Activated naive CD8-positive, alpha-beta T cell treated with anti-CD3 and anti-CD28 coated beads for 36 hours (primary cell): ENCODE measurements around the gene LAIR2. TPM values are rescaled to one million over a fixed set of nuclear protein-coding genes. Genes with fewer than 3 reads are reported as not detected.

Experiments used
- DNase-seq: peaks from one replicate; pipeline ENCODE4 v3.0.0; 2021
- H3K27ac Mint-ChIP-seq: one replicate; pipeline ENCODE4 v1.8.0; 2022; ENCODE audit warnings: mild to moderate bottlenecking, moderate library complexity, mixed read lengths
- H3K27me3 Mint-ChIP-seq: one replicate; pipeline ENCODE4 v1.8.0; 2022; ENCODE audit warnings: mild to moderate bottlenecking, mixed read lengths
- H3K36me3 Mint-ChIP-seq: one replicate; pipeline ENCODE4 v1.8.0; 2021; ENCODE audit warnings: mild to moderate bottlenecking, mixed read lengths
- H3K4me1 Mint-ChIP-seq: one replicate; pipeline ENCODE4 v1.8.0; 2021; ENCODE audit warnings: mixed read lengths
- H3K4me3 Mint-ChIP-seq: one replicate; pipeline ENCODE4 v1.8.0; 2022; ENCODE audit warnings: mild to moderate bottlenecking, moderate library complexity, mixed read lengths
- H3K9me3 Mint-ChIP-seq: one replicate; pipeline ENCODE4 v1.8.0; 2022; ENCODE audit warnings: mixed read lengths
- total RNA-seq, 2 experiments: library from RNA; stranded (reverse); gene quantifications; one replicate each; pipeline ENCODE4 v1.2.3, GENCODE V29; 2021

LAIR2 gene, protein sequence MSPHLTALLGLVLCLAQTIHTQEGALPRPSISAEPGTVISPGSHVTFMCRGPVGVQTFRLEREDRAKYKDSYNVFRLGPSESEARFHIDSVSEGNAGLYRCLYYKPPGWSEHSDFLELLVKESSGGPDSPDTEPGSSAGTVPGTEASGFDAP
- total RNA-seq, result 1 to 10 TPM; 1.8 to 2.4 TPM

- H3K4me3 Mint-ChIP-seq, result peak within 1 kb of the TSS; percentile 43
- H3K4me1 Mint-ChIP-seq, result peaks cover 24% of the 10 kb centered on the region
- DNase-seq, result no peak
- no peaks in the 10 kb centered on the region for H3K9me3 Mint-ChIP-seq
- no peak within 1 kb of the TSS for H3K27ac Mint-ChIP-seq
- peaks cover 46% of the 10 kb centered on the region for H3K27me3 Mint-ChIP-seq
- H3K36me3 Mint-ChIP-seq, result no peaks in the 10 kb centered on the region
Observed at GRCh38 chr19:54502518-54503048, at the start of gene LAIR2. LAIR2 (plus strand) TSS chr19:54502831; CDS start chr19:54502919, 88 bp downstream.

DNA sequence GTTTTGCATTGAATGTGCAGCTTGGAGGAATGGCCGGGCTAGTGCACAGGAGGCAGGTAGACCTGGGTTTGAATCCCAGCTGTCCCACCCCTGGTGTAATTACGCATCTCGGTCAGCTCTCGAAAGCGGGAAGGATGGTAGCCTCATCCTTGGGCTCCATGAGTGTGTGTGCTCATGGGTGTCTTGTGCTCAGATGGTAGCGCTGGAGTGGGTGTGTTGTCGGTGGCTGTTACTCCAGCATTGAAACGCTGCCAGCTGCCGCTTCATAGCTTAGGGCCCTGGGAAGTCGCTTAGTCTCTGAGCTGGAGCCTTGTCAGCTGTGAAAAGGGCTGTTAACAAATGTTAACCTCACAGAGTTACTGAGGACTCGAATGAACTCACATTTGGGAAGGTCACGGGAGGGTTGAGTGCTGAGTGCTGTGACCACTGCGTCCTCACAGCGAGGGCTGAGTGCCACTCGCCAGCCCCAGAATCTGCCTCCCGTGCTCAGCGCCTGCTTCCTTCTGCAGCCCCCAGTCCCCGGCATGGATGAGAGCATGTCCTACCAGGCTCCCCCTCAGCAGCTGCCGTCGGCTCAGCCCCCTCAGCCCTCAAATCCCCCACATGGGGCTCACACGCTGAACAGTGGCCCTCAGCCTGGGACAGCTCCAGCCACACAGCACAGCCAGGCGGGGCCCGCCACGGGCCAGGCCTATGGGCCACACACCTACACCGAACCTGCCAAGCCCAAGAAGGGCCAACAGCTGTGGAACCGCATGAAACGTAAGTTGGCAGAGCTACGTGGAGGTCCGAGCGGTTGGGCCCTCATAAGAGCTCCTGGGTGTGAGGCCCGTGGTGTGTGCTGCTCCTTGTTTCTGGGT lies 48.5 kb upstream of the LAIR2 start:
- H3K36me3 Mint-ChIP-seq, result peaks cover 31% of the 10 kb centered on the region
- DNase-seq, result no peak
- H3K27me3 Mint-ChIP-seq, result no peaks in the 10 kb centered on the region
- no peak overlapping the region for H3K27ac Mint-ChIP-seq
- H3K4me1 Mint-ChIP-seq, result peaks cover 37% of the 10 kb centered on the region
- H3K9me3 Mint-ChIP-seq, result no peaks in the 10 kb centered on the region
- no peak overlapping the region for H3K4me3 Mint-ChIP-seq

DNA sequence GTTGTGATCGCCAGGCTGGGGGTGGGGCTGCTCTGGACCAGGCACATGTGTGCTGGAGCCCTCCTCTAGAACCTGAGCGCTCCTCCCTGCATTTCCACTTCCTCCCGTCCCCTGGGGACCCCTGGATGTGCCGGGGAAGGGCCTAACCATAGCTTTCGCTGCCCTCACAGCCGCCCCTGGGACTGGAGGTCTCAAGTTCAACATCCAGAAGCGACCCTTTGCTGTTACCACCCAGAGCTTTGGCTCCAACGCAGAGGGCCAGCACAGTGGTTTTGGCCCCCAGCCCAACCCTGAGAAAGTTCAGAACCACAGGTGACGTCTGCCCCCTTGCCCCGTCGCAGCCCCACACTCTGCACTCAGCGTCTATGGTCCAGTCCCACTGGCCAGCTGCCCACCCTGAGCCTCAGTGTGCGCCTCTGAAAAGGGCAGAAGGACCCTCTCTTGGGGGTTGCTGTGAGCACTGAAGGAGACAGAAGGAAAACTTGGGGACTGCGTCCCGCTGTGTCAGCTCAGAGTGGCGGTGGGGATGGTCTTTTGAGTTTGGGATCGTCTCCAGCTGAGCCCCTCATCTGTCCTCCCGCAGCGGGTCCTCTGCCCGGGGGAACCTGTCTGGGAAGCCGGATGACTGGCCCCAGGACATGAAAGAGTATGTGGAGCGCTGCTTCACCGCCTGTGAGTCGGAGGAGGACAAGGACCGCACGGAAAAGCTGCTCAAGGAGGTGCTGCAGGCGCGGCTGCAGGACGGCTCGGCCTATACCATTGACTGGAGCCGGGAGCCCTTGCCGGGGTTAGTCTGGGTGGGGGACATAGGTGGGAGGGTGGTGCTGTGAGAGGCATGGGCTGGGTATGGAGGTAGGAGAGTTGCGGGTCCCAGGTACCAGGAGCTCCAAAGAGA lies 47.6 kb upstream of the LAIR2 start:
- H3K36me3 Mint-ChIP-seq, result peaks cover 26% of the 10 kb centered on the region
- no peak overlapping the region for H3K27ac Mint-ChIP-seq
- H3K27me3 Mint-ChIP-seq, result no peaks in the 10 kb centered on the region
- no peak for DNase-seq
- peaks cover 37% of the 10 kb centered on the region for H3K4me1 Mint-ChIP-seq
- H3K9me3 Mint-ChIP-seq, result no peaks in the 10 kb centered on the region
- H3K4me3 Mint-ChIP-seq, result no peak overlapping the region

DNA sequence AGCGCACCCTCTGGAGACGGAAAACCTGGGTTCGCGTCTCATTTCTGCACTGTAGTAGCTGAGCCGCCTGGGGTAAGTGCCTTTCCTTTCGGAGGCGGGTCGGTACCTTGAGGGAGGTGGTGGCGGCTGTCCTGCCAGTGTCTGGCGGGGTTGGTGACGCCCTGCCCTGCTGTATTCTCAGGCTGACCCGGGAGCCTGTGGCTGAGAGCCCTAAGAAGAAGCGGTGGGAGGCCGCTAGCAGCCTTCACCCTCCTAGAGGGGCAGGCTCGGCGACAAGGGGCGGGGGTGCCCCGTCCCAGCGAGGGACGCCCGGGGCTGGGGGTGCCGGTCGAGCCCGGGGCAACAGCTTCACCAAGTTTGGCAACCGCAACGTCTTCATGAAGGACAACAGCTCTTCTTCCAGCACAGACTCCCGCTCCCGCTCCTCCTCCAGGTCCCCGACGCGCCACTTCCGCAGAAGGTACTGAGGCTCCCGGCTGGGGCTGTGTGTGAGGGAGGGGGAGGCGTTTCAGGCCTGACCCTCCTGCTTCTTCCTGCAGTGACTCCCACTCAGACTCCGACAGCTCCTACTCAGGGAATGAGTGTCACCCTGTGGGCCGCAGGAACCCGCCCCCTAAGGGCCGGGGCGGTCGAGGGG lies 46.7 kb upstream of the LAIR2 start:
- H3K4me3 Mint-ChIP-seq, result no peak overlapping the region
- H3K27me3 Mint-ChIP-seq, result no peaks in the 10 kb centered on the region
- peaks cover 29% of the 10 kb centered on the region for H3K4me1 Mint-ChIP-seq
- no peak for DNase-seq
- peaks cover 19% of the 10 kb centered on the region for H3K36me3 Mint-ChIP-seq
- no peak overlapping the region for H3K27ac Mint-ChIP-seq
- no peaks in the 10 kb centered on the region for H3K9me3 Mint-ChIP-seq

GRCh38 chr19:54456423-54457373 lies 45.9 kb upstream of the LAIR2 start:
- DNase-seq, result no peak
- H3K9me3 Mint-ChIP-seq, result no peaks in the 10 kb centered on the region
- H3K4me3 Mint-ChIP-seq, result no peak overlapping the region
- peaks cover 24% of the 10 kb centered on the region for H3K4me1 Mint-ChIP-seq
- no peak overlapping the region for H3K27ac Mint-ChIP-seq
- H3K36me3 Mint-ChIP-seq, result peaks cover 16% of the 10 kb centered on the region
- no peaks in the 10 kb centered on the region for H3K27me3 Mint-ChIP-seq

DNA sequence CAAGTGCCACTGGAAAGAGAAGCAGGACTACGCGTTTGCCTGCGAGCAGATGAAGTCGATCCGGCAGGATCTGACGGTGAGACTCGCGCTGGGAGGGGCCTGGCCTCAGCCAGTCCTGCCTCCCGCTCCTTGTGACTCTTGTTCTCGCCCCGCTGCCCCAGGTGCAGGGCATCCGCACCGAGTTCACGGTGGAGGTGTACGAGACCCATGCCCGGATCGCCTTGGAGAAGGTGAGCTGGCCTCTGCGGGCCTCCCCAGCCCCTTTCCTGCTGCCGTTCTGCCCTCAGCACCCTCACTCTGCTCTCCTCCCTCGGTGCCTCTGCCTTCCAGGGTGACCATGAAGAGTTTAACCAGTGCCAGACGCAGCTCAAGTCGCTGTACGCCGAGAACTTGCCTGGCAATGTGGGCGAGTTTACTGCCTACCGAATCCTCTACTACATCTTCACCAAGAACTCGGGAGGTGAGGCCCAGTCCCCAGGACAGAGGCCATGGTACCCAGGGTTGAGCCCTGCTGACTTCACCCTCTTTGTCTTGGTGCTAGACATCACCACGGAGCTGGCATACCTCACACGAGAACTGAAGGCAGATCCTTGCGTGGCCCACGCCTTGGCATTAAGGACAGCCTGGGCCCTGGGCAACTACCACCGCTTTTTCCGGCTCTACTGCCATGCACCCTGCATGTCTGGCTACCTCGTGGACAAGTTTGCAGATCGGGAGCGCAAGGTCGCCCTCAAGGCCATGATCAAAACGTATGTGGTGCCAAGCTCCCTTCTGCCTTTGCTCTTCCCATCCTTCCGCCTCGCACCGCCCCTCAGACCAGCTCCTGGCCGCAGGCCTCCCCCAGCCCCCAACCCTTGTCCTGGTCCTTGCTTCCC lies 44.6 kb upstream of the LAIR2 start:
- H3K27me3 Mint-ChIP-seq, result no peaks in the 10 kb centered on the region
- H3K36me3 Mint-ChIP-seq, result peaks cover 19% of the 10 kb centered on the region
- peaks cover 24% of the 10 kb centered on the region for H3K4me1 Mint-ChIP-seq
- peak overlapping the region; percentile 44 for H3K27ac Mint-ChIP-seq
- no peak for DNase-seq
- no peak overlapping the region for H3K4me3 Mint-ChIP-seq
- no peaks in the 10 kb centered on the region for H3K9me3 Mint-ChIP-seq

- Mint-ChIP-seq H3K27me3 (no peaks in the 10 kb centered on the region), H3K36me3 (peaks cover 15% of the 10 kb centered on the region), H3K9me3 (no peaks in the 10 kb centered on the region), H3K4me3 (no peak overlapping the region), H3K27ac (peak overlapping the region; percentile 44), H3K4me1 (peaks cover 19% of the 10 kb centered on the region)
- DNase-seq, result no peak
Observed at GRCh38 chr19:54458648-54459281, 43.9 kb upstream of the LAIR2 start.

DNA sequence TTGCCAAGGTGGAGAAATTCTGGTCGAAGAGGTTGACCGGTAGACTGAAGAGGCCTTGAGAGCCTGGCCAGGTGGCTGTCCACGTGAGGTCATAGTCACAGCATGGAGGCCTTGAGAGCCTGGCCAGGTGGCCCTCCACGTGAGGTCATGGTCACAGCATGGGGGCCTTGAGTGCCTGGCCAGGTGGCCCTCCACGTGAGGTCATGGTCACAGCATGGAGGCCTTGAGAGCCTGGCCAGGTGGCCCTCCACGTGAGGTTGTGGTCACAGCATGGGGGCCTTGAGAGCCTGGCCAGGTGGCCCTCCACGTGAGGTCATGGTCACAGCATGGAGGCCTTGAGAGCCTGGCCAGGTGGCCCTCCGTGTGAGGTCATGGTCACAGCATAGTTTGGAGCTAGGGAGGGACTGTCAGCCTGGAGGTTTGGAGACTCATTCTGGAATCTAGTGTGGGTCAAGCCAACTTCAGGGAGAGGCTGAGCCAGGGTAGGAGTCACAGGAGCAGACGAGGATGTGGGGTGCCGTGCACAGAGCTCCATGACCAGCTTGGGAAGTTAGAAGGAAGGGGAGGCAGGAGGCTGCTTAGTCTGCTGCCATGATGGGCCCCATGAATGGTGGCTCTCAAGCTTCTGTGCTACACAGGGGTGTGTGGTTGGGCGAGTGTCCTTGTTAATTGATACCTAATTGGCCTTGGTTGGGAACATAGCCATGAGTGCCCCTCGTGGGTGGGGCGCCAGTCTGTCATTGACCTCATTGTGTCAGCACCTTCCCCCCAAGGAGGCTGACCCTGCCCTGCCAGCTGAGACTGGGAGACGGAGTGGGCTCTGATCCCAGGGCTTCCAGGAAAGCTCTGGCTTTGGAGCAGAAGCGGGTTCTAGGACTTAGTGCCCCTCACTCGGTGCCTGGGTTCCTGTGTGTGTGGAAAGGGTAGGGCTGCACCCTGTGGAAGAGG lies 43.1 kb upstream of the LAIR2 start:
- peak overlapping the region; percentile 38 for H3K27ac Mint-ChIP-seq
- H3K27me3 Mint-ChIP-seq, result no peaks in the 10 kb centered on the region
- H3K9me3 Mint-ChIP-seq, result no peaks in the 10 kb centered on the region
- H3K4me3 Mint-ChIP-seq, result no peak overlapping the region
- H3K36me3 Mint-ChIP-seq, result peaks cover 15% of the 10 kb centered on the region
- peaks cover 26% of the 10 kb centered on the region for H3K4me1 Mint-ChIP-seq
- DNase-seq, result no peak

DNA sequence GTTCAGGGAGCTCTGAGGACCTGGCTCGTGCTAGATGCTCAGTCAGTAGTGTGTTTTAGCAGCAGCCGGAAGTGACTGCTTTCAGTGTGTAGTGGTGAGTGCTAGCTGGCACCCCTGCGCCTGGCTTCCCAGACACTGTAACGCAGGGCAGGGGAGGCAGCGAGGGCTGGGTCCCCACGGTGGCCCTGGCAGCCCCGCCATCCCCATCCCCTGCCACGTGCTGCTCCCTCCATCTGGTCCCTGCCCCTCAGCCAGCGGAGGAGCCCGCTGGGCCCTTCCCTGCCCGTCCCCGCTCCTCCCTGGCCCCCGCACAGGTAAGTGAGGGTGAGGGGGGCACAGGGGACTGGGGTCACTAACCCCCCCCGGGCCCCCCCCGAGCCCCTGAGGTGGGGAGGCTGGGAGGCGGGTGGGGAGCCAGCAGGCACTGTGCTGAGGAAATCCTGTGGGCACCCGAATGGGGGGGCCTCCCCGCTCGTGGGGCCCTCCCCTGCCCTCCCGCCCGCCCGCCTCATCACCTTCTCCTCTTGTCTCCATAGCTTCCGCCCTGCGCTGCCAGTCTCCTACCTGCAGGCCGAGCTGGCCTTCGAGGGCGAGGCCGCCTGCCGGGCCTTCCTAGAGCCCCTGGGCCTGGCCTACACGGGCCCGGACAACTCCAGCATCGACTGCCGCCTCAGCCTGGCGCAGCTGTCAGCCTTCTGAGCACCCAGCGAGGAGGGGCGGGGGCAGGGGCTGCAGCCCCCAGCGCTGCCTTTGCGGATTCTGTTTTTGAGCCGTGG lies 42.2 kb upstream of the LAIR2 start:
- peaks cover 15% of the 10 kb centered on the region for H3K36me3 Mint-ChIP-seq
- no peak overlapping the region for H3K27ac Mint-ChIP-seq
- H3K4me1 Mint-ChIP-seq, result peaks cover 27% of the 10 kb centered on the region
- H3K9me3 Mint-ChIP-seq, result peaks cover 1% of the 10 kb centered on the region
- no peak overlapping the region for H3K4me3 Mint-ChIP-seq
- no peak for DNase-seq
- peaks cover 3% of the 10 kb centered on the region for H3K27me3 Mint-ChIP-seq

DNA sequence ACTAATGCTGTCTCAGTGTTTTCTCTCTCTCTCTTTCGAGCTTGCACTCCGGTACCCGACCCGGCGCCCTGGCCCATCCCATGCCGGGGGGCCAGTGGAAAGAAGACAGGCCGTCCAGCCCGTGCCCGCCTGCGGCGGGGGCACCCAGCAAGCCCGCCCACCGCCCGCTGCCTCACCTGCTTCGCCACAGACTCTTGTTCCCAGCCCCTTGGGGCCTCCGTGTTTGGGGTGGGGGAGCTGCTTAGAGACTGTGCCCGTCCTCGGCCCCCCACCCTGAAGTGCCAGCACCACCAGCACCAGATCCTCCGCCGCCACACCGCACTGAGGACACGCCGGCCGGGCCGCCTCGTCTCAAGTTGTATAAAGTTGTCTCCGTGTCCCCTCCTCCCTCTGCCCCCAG lies 41.4 kb upstream of the LAIR2 start:
- peaks cover 15% of the 10 kb centered on the region for H3K36me3 Mint-ChIP-seq
- H3K27me3 Mint-ChIP-seq, result peaks cover 9% of the 10 kb centered on the region
- H3K27ac Mint-ChIP-seq, result peak overlapping the region; percentile 56

GRCh38 chr19:54461613-54462012 lies 41.0 kb upstream of the LAIR2 start:
- no peak for DNase-seq
- peaks cover 13% of the 10 kb centered on the region for H3K27me3 Mint-ChIP-seq
- H3K36me3 Mint-ChIP-seq, result peaks cover 15% of the 10 kb centered on the region
- H3K4me3 Mint-ChIP-seq, result peak overlapping the region; percentile 70
- peaks cover 1% of the 10 kb centered on the region for H3K9me3 Mint-ChIP-seq
- peaks cover 27% of the 10 kb centered on the region for H3K4me1 Mint-ChIP-seq
- H3K27ac Mint-ChIP-seq, result peak overlapping the region; percentile 76

More for the DNA sequence above, 41.4 kb upstream of the LAIR2 start:
- no peak for DNase-seq
- Mint-ChIP-seq H3K4me1 (peaks cover 27% of the 10 kb centered on the region), H3K9me3 (peaks cover 1% of the 10 kb centered on the region), H3K4me3 (peak overlapping the region; percentile 70)
